SKM-1 treated with dmso at 0.1 percent for 144 hours (cell line): ENCODE results near the gene CACHD1.
"Not testable (repeated sequence)": the region's sequence is repeated elsewhere in the genome, so short reads cannot be mapped to it uniquely, and the experiment has no call there.

ENCODE experiments used
- DNase-seq: peaks from one replicate; lab custom pipeline; 2025; ENCODE audit not compliant: unreplicated experiment; lab: John Stamatoyannopoulos, UW

CACHD1 gene

DNA sequence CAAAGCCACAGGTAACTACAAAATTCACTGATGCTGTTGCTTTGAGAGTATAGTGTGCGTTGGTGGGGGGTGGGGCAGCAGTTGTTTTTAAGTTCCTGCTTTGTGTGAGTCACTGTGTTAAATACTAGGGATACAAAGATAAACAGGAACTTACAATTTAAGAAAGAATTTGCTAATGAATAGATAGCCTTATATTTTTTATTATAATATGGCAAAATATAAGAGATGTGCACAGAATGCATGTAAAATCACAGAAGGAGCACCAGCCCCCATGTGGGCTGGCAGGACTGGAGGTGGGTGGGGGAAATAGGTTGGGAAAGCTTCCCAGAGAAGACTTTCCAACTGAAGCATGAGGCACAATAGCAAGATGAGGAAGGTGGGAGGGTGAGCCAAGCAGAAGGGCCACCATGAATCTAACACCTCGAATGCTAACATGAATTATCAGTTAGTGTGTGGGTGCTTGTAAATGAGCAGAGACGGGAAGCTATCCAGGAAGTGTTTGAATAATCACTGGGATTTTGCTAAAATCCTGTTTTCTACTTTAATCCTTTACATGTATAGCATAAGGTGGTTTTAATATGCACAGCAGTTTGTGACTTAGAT, 217.9 kb downstream of the CACHD1 start:
- DNase-seq, result no peak

DNA sequence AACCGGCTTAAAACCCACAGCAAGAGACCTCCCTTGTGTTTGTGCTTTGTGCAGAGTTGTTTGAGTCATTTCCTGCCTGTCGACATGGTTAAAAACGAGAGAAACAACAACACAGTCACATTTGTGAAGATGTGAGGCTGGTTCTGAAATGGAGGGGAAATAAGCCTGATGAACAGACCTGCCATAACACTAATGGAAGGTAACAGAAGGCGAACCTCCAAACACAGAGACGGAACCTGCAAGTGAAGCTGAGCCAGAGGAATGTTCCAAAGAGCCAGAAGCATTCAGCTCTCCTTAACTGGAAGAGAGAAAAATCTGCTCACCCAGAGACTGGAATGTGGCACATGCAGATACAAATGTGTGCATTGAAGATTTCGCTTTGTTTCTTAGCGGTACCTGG, 221.7 kb downstream of the CACHD1 start:
- no peak for DNase-seq

DNA sequence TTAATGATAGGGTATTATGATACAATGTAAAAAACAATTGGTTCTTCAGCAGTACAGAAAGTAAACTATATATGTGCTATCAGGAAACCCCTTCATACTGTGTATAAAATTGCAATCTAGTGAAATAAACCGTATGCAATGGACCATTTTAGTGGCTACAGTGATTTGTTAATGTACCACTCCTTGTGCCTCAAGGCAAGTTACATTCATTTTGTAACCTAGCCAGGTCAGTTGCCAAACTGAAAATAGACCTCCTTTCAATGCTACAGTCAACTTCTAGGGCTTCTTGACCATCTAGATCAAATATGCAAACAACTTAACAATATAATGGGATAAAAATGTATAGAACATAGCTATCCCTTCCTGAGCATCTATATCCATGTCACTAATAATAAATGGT, 223.0 kb downstream of the CACHD1 start:
- DNase-seq, result no peak

DNA sequence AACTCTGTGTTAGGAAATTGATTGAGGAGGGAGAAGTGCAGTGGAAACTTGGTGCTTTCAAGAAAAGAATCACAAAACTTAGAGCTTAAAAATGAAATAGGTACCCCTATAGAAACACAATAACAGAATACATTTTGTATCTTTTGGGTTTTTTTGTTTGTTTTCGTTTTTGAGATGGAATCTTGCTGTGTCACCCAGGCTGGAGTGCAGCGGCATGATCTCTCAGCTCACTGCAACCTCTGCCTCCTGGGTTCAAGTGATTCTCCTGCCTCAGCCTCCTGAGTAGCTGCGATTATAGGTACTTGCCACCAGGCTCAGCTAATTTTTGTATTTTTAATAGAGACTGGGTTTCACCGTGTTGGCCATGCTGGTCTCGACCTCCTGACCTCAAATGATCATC, 223.5 kb downstream of the CACHD1 start:
- no peak for DNase-seq

DNA sequence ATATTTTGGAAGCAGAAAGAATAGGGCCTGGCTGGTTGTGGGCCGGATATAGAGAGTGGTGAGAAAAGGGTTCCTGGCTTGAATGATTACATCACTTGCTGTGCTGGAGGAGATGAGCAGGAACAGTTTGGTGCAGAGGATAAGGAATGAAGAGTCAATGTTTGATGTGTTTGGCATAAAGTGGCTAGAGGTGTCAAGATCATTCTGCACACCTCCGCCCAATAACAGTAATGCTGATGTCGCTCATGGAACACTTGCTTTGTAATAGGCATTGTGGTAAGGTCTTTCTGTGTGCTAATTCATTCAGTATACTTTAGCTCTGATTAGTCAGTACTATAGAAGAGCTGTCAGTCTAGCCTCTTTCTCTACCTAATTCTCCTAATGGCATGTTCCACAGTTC, 226.9 kb downstream of the CACHD1 start:
- no peak for DNase-seq

DNA sequence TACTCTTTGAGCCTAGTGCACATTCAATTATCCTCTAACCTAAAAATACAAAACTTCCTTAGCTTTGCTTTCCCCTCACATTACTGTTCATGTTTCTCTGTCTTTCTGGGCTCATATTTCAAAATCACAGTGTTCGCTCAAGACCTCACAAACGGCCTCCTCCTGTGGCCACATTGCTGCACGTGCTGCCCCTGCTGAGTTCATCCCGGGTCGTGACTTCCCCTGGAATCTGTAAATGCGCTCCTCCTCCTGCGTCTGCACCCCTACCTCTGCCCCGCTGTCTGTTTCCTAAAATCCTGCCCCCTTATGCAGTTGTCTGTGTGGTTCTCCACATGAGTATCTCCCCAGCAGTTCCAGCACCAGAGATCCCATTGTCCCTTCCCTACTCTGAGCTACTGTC, 229.4 kb downstream of the CACHD1 start:
- no peak for DNase-seq

DNA sequence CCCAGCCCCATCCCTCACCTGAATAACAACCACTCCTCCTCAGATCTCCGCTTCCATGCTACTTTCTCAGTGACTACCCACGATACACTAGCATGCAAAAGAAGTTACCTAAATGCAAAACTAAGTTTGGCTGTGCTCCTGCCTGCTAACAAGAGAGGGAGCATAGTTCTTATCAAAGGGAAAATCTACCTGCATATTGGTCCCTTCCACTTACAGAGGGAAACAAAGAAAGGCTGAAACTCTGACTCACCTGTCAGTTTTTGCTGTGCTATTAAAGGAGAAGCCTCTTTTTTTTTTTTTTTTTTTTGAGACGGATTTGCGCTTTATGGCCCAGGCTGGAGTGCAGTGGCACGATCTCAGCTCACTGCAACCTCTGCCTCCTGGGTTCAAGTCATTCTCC, 231.1 kb downstream of the CACHD1 start:
- DNase-seq, result no peak

DNA sequence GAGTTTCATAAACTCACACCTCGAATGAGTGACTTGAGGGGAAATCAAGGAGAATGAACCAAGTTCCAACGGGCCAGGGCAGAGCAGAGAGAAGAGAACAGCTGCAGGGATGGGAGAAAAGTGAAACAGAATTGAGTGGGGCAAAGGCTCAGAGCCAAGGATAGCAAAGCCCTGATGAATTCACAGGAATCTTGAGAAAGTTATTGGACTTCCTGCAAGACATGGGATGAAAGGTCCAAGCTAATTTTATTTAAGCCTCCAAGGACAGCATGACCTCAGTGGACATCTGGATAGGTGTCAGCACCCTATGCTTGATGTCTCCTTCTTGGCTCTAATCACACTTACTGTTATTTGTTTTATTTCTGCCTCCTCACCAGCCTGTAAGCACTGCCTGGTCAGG, 232.0 kb downstream of the CACHD1 start:
- DNase-seq, result no peak

DNA sequence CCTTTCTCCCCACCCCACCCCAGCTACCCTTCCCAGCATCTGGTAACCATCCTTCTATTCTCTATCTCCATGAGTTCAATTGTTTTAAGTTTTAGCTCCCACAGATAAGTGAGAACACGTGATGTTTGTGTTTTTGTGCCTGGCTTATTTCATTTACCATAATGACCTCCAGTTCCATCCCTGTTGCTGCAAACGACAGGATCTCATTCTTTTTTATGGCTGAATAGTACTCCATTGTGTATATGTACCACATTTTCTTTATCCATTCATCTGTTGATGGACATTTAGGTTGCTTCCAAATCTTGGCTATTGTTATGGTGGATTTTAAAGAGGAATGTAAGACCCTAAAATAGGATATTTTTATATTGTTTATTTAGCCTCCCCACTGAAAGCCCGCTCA, 232.7 kb downstream of the CACHD1 start:
- not testable (repeated sequence) for DNase-seq

DNA sequence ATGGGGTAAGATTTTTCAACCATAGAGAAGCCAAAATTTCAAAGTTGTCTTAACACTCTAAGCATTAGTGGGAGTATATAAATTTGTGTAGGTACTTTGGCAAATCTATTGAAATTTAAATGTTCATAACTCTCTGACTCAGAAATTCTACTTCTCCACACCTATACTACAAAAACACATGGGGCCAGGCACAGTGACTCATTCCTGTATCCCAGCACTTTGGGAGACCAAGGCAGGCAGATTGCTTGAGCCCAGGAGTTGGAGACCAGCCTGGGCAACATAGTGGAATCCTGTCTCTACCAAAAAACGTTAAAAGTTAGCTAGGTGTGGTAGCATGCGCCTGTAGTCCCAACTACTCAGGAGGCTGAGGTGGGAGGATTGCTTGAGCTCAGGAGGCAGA, 233.7 kb downstream of the CACHD1 start:
- DNase-seq, result no peak

DNA sequence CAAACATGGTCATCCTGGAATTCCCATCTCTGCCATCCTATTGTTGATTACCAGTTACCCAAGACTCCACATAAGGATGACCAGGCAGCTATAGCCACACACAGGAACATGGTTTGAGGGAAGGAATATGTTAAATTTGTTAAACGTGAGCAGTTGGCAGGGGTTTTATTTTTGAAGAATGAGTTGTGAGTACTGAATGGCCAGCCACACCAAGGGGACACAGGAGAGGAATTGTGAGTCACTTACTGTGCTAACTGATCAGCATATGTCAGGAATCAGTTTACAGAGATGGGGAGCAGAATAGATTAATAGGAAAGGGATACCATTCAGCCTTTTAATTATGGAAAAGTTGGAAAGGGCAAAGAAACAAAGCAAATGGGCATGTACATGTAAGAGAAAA, 235.7 kb downstream of the CACHD1 start:
- no peak for DNase-seq

DNA sequence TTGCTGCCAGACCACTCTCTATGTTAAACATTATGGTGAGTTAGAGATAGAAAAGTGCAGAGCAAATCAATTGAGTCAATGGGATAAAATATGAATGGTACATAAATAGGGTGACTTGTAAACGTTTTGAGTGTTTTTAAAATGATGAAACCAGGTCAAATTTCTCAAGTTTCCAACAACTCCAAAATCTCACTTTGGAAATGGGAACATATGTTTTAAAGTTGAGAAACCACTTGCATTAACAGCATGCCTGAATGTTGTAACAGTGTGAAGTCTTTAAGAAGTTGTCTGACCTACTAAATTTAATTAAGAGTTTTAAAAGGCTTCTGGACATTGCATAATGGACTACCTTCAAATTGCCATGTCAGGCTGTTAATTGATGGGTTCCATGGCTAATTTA, 241.3 kb downstream of the CACHD1 start:
- DNase-seq, result no peak

DNA sequence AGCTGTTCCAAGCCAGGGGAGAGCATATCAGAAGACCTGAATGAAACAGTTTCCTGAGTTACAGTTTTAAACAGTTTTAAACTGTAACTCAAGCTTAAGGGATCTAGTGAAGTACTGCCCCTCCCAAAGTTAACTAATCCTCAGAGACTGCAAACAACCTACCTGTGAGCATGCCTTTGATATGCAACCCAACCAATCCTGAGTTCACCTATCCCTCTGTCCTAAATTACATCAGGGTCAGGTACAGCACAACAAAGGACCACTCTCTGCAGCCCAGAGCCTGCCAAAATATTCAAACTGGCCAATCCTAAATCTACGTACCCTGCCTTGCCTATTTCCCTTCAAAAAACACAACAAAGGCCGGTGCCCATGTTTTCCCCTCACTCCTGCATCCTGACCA, 242.1 kb downstream of the CACHD1 start:
- DNase-seq, result no peak

DNA sequence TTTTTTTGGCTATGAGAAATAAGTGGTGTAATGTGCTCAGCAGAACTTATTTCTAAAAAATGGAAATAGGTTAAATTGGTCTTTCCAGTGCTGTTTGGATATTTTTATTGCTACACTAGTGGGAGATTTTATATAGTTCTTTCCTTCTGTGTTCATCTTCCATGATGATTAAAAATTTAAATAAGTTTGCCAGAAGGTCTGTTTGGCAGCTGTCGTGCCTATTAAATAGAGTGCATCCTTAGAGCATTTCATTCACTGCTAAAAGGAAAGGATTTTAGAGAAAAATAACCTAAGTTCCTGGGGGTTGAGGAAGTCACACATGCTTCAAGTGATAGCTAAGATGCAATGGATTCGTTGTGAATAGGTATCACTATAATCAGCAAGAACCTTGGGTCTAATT, 245.3 kb downstream of the CACHD1 start:
- DNase-seq, result no peak

DNA sequence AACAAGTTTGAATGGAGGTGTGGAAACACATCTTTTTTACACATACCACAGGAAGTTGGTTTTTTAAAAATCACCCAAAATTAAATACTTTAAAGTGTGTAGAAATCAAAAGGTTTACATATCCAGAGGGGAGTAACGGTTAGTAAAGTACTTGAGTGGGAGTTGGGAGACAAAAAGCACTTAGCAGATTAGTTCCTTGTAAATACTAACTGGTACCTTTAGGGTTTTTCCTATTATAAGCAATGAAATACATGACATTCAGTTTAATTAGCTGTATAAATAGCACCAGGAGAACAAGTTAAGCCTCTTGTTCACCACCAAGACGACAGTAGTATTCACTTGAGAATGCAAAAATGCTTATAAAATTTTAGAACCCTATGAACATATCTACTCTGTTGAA, 251.2 kb downstream of the CACHD1 start:
- no peak for DNase-seq

DNA sequence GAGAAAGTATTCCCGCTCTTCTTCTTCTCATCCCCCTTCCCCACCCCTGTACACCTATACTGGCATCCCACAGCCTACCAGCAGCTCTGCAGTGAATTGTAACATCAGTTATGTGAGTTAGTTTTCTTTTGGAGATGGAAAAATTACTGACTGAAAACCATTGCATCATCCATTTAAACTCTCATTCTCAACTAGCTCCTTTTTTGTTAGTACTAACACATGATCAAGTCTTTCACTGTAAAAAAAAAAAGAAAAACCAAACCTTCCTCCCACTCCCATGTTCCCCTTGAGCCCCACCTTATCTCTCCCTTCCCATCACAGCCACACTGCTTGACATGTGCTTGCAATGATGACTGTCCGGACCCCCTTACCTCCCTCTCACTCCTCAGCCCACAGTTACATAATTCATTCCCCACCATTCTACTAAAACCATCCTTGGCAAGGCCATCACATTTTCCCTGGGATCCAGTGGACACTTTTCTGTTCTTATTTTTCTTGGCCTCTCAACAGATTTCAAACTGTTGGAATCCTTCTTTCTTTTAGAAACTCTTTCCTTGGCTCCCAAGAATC, 251.7 kb downstream of the CACHD1 start:
- no peak for DNase-seq

DNA sequence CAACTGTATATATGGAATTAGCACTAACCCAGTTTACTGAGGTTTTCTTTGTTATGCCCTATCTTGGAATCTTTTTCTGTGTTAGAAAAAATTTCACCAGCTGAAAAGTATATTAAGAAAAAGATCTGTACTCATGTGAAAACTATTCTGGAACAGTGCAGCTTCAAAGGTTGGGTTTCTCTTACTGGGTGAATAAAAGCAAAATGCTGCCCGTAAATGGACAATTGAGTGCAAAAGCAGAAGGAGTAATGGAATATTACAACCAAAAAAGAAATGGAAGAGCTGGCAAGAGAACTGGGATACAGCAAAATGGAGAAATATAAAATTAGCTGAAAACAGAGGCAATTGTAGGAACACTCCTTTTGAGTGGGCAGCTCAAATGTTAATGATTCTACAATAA, 257.9 kb downstream of the CACHD1 start:
- no peak for DNase-seq

DNA sequence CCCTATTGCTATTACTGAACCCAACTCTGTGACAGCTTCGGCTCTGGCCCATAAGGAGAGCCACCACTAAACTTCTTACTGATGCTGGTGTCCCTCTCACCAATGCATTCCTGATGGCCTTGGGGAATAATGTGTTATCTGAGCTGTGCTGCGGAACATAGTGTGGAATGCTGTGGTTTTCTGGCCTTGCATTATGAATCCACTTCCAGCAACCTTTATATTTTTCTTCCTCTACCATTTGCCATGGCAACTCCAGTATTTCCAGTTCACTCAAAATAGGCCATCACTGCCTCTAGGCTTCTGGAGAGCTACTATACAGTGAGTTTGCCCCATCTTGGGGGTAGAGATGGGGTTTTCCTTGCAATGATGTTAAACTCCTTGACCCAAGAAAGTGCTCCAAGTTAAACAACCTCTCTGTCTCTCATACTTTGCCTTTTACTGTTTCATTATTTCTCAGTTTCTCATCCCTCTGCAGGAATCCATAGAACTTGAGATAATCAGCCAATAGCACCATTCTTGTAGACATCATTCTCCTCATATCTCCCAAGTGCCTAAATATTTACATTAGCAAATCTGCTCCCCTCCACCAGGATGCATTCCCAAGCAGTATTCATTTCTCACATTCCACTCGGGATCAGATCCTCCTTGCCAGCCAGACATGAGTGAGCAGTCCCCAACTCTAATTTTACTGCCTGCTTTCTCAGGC, 263.8 kb downstream of the CACHD1 start:
- DNase-seq, result no peak

DNA sequence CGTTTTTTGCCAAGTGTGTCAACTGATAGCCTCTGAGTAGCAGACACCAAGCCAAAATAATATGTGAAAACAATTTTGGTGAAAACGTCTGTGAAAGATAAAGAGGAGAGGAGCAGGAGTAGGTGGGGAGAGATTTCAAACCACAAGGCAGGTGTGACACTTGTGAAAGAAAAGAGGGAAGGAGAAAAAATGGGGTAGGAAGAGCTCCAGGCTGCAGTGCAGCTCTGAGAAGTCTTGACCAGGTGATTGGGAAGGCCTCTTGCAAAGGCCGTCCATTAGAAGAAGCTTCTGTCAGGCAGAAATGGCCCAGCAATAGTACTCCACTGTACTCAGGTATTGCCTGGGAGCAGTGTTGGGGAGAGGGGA, 264.3 kb downstream of the CACHD1 start:
- DNase-seq, result no peak

DNA sequence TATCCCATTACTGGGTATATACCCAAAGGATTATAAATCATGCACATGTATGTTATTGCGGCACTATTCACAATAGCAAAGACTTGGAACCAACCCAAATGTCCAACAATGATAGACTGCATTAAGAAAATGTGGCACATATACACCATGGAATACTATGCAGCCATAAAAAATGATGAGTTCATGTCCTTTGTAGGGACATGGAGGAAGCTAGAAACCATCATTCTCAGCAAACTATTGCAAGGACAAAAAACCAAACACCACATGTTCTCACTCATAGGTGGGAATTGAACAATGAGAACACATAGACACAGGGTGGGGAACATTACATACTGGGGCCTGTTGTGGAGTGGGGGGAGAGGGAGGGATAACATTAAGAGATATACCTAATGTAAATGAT, 270.8 kb downstream of the CACHD1 start:
- DNase-seq, result not testable (repeated sequence)
